Nephron (organoid): Measurements from ENCODE around the gene IKBKE.

Experiments
- H3K27ac Mint-ChIP-seq, 3 experiments: 2 replicates each; pipeline ENCODE4 v1.8.0; 2020; ENCODE audit warnings: mixed read lengths in 3 of 3, mild to moderate bottlenecking in 2 of 3, moderate library complexity in 1 of 3
- H3K27me3 Mint-ChIP-seq: 2 replicates; pipeline ENCODE4 v1.8.0; 2021; ENCODE audit warnings: low read depth, mild to moderate bottlenecking, moderate library complexity, mixed read lengths
- H3K36me3 Mint-ChIP-seq: 2 replicates; pipeline ENCODE4 v1.8.0; 2020; ENCODE audit warnings: low read depth, mixed read lengths
- H3K4me1 Mint-ChIP-seq: 2 replicates; pipeline ENCODE4 v1.8.0; 2020; ENCODE audit warnings: mixed read lengths
- H3K4me3 Mint-ChIP-seq, 3 experiments: 2 replicates each; pipeline ENCODE4 v1.8.0; 2020; ENCODE audit warnings: mild to moderate bottlenecking in 3 of 3, mixed read lengths in 3 of 3, moderate library complexity in 2 of 3
- H3K9me3 Mint-ChIP-seq: 2 replicates; pipeline ENCODE4 v1.8.0; 2020; ENCODE audit warnings: mixed read lengths
- TF ChIP-seq, protein P1 (sequence below), 3 experiments: fragments of 200-600 bp; sonication (generic); IDR thresholded peaks; one replicate each; pipeline ENCODE4 v1.5.0; 2021; ENCODE audit warnings: antibody characterized with exemption in 3 of 3; ENCODE audit not compliant: unreplicated experiment in 3 of 3

IKBKE gene

GRCh38 chr1:206498685-206499084 is 28.4 kb downstream of the IKBKE start:
- Mint-ChIP-seq H3K36me3 (no peaks in the 10 kb centered on the region), H3K9me3 (no peaks in the 10 kb centered on the region), H3K4me3 (peak overlapping the region in 1 of 3 experiments; percentile 47), H3K27me3 (peaks cover 27% of the 10 kb centered on the region), H3K4me1 (peaks cover 41% of the 10 kb centered on the region), H3K27ac (peak overlapping the region in 1 of 3 experiments; percentile 68)
- TF ChIP-seq, protein P1, sequence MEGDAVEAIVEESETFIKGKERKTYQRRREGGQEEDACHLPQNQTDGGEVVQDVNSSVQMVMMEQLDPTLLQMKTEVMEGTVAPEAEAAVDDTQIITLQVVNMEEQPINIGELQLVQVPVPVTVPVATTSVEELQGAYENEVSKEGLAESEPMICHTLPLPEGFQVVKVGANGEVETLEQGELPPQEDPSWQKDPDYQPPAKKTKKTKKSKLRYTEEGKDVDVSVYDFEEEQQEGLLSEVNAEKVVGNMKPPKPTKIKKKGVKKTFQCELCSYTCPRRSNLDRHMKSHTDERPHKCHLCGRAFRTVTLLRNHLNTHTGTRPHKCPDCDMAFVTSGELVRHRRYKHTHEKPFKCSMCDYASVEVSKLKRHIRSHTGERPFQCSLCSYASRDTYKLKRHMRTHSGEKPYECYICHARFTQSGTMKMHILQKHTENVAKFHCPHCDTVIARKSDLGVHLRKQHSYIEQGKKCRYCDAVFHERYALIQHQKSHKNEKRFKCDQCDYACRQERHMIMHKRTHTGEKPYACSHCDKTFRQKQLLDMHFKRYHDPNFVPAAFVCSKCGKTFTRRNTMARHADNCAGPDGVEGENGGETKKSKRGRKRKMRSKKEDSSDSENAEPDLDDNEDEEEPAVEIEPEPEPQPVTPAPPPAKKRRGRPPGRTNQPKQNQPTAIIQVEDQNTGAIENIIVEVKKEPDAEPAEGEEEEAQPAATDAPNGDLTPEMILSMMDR (IDR thresholded peaks at IDR 0.05; ENCODE audit: unreplicated experiment in 3 of 3): no peak

GRCh38 chr1:206500046-206500445 is 29.8 kb downstream of the IKBKE start:
- Mint-ChIP-seq H3K27me3 (peaks cover 41% of the 10 kb centered on the region), H3K27ac (no peak overlapping the region)
- TF ChIP-seq, protein P1 (IDR thresholded peaks at IDR 0.05; ENCODE audit: unreplicated experiment in 3 of 3): no peak

DNA sequence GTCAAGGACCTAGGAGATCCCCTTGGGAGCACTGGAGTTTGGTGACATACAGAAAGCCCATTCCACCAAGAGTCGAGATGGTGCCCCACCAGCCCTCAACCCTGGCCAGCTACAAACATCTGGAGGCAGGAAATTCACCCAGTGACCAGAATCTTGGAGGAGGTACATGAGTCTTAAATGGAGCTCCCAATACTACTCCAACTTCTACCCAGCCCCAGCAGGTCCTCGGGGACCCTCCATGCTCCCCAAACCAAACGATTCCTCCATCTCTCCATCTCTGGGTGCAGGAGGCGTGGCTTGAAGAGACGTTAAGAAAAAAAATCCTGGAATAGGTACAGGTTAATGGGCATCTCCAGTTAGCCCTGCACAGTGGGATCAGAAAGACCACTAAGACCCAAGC is 31.6 kb downstream of the IKBKE start:
- TF ChIP-seq, protein P1 (IDR thresholded peaks at IDR 0.05; ENCODE audit: unreplicated experiment in 3 of 3): no peak
- H3K4me3 Mint-ChIP-seq: no peak overlapping the region
- H3K27ac Mint-ChIP-seq: peak overlapping the region; percentile 30 to 86 (median 58)
- H3K36me3 Mint-ChIP-seq: no peaks in the 10 kb centered on the region
- H3K9me3 Mint-ChIP-seq: no peaks in the 10 kb centered on the region
- H3K4me1 Mint-ChIP-seq: peaks cover 45% of the 10 kb centered on the region
- H3K27me3 Mint-ChIP-seq: peaks cover 59% of the 10 kb centered on the region

More at GRCh38 chr1:206500046-206500445, 29.8 kb downstream of the IKBKE start:
- Mint-ChIP-seq H3K36me3 (no peaks in the 10 kb centered on the region), H3K9me3 (no peaks in the 10 kb centered on the region), H3K4me1 (peaks cover 51% of the 10 kb centered on the region), H3K4me3 (no peak overlapping the region)

DNA sequence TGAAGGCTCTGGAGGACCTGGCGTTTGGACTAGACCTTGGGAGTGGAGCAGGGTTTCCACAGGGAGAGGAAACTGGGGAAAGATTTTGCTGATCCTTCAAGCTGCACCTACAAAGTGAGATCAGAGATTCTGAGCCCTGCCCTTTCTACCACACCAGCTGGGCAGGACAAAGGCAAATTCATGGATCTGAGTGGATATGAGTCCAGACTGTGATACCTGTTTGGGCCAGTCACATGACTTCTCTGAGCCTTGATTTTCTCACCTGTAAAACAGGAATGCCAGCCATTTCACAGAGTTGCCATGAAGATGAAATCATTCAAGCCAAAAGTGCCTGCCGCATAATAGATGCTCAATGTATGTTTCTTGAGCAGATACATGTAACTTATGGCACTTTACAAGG is 32.1 kb downstream of the IKBKE start:
- Mint-ChIP-seq H3K27ac (peak overlapping the region in 1 of 3 experiments; percentile 15), H3K4me1 (peaks cover 41% of the 10 kb centered on the region), H3K9me3 (no peaks in the 10 kb centered on the region), H3K36me3 (no peaks in the 10 kb centered on the region), H3K4me3 (no peak overlapping the region), H3K27me3 (peaks cover 64% of the 10 kb centered on the region)
- TF ChIP-seq, protein P1 (IDR thresholded peaks at IDR 0.05; ENCODE audit: unreplicated experiment in 3 of 3): no peak

- no peaks in the 10 kb centered on the region for H3K36me3 Mint-ChIP-seq
- TF ChIP-seq, protein P1 (IDR thresholded peaks at IDR 0.05; ENCODE audit: unreplicated experiment in 3 of 3): no peak
- H3K27ac Mint-ChIP-seq: no peak overlapping the region
- no peak overlapping the region for H3K4me3 Mint-ChIP-seq
- no peaks in the 10 kb centered on the region for H3K9me3 Mint-ChIP-seq
- peaks cover 65% of the 10 kb centered on the region for H3K27me3 Mint-ChIP-seq
- peaks cover 41% of the 10 kb centered on the region for H3K4me1 Mint-ChIP-seq
These were observed 32.5 kb downstream of the IKBKE start for GRCh38 chr1:206502812-206503211.

GRCh38 chr1:206503591-206504362 is 33.5 kb downstream of the IKBKE start:
- peak overlapping the region in 2 of 3 experiments; percentile 43 for H3K27ac Mint-ChIP-seq
- peak overlapping the region in 2 of 3 experiments; percentile 24 to 41 for H3K4me3 Mint-ChIP-seq
- no peaks in the 10 kb centered on the region for H3K9me3 Mint-ChIP-seq
- H3K36me3 Mint-ChIP-seq: no peaks in the 10 kb centered on the region
- TF ChIP-seq, protein P1 (IDR thresholded peaks at IDR 0.05; ENCODE audit: unreplicated experiment in 3 of 3): no peak
- H3K4me1 Mint-ChIP-seq: peaks cover 44% of the 10 kb centered on the region
- peaks cover 75% of the 10 kb centered on the region for H3K27me3 Mint-ChIP-seq
